Measurements from ENCODE around the gene CAVIN1.

GRCh38 chr17:42459801-42460281 is 36.8 kb upstream of the CAVIN1 start:
- no peak for TF ChIP-seq CTCF (IDR thresholded peaks at IDR 0.05)
- TF ChIP-seq POLR2A (IDR thresholded peaks at IDR 0.05) = no peak

Data from Peyer's patch (tissue), 4 donors.